ENCODE data around the gene NUB1.
A peak's percentile ranks its signal among the peaks of the same experiment; 100 is the strongest.

The NUB1 gene

DNA sequence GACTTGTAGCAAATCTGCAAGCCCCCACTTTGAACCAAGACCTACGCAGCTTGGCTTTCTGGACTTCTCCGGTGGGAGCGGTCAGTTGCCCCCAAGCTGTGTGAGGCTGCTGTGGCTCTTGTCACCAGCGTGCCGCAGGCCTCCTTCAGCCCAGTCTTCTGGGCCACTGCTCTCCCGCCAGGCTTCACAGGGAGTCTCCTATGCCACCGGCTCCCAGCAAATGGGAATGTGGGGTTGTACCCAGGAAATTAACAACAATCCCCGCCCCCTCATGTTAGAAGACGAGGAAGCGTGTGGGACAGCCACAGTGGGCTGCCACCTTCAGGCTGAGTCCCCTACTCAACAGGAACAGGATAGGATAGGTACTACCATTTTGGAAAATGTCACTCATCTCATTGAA, 64.0 kb downstream of the NUB1 start:
- DNase-seq (ENCODE audit: low read depth), result no peak

DNA sequence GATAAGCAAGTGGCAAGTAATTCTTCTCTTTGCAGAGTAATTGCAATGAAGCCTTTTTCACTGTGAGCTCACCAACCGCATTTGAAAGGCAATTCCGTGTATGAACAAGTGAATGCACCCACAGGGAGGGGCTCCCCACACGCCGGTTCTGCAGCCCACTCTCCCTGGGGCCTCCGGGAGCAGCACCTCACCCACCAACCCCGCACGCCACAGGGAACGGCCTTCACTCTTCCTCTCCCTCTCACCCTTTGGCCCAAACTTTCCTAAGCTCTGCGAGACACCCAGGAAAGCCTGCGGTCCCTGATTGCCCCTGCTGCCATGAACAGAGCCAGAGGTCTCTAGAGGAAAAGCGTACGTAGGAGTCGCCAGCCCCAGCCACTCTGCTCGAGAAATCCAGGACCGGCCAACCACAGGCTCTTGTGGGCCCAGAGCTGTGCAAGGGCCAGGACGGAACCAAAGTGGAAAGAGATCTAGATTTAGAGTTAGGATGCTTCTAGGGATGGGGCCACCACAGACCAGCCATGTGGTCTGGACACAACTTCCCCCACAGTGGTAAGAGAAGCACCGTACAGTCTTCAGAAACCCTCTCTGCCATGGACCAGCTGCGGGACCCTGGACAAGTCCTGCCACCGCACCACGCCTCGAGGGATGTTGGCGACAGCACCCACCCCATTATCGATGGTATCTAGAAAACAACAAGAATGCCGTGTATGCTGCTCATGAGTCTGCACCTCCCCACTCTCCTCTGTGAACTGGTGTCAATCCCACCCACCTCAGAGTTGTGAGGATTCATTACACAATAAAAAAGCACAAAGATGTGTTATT, 64.7 kb downstream of the NUB1 start:
- no peak for DNase-seq (ENCODE audit: low read depth)

DNA sequence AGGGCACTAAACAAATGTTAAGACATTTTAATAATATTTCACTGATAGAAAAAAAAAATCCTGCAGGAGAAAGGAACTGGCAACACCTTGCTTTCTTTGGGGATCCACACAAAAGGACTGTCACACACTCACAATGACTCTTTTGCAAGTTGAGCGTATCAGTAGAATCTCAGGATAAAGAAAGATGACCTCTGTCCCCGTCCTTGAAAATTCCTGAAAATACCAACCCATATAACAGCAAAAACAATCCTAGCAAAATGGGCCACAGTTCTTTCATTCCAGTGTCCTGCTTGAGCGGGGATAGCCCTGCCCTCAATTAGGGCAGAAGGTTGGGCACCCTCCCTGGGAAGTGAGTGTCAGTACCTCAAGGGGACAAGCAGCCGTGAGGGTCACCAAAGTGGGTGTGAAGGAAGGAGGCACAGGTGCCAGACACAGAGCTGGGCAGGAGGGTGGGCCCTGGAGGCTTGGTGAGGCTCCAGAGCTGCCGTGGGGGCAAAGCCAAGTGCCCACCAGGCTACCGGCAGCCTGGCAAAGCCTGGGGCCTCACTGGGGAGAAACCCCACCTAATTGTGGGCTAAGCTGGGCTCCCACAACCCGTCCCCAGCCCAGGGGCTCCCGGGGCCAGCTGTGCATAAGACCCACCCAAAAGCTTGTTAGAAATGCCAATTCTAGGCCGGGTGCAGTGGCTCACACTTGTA, 65.4 kb downstream of the NUB1 start:
- no peak for DNase-seq (ENCODE audit: low read depth)

DNA sequence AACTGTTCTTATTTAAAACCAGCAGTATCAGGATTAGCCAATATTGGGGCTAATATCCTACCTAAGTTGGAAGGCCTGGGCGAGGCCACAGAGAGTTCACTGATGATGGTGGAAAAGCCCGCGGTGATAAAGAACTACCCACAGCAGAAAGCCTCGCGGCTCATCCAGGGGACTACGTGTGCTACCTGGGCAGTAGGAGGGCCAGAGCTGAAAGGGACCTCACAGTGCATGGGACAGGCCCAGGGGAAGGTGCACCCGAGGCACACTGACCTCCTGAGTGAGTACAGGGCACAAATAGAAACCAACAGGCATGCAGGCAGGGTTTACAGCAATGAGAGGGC, 66.9 kb downstream of the NUB1 start:
- no peak for DNase-seq (ENCODE audit: low read depth)

DNA sequence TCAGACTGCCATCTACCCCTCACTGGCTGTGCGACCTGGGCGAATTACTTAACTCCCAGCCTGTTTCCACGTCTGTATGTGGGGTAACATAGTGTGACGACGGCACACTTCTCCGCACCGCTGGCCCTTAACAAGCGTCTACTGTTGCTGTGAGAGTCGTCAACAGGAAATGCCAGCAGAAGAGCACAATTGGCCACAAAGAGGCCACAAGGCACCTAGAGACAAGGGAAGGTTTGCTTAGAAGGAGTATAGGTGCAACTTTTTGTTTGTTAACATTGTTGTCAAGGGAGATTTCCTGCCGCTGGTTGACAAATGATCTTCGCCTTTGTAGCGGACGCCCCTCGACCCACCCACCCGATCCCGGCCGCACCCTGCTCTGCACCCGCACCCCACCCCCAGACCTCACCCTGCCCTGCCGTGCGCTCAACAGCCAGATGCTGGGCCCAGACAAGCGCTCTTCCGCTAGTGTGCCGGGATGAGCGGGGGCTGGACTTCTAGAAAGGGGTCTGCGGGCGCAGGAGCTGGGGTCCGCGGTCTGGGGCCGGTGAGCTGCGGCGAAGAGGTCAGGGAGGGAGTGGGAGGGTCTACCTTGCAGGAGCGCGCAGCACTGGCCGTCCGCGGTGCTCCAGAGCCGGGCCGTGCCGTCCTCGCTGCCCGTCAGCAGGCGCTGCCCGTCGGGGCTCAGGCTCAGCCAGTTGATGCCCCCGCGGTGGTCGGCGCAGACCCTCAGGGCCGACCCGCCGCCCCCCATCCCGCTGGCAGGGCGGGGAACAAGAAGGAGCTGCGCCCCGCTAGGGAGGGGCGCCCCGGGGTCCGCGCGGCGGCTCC, 67.4 kb downstream of the NUB1 start:
- DNase-seq (ENCODE audit: low read depth), result peak; percentile 78

DNA sequence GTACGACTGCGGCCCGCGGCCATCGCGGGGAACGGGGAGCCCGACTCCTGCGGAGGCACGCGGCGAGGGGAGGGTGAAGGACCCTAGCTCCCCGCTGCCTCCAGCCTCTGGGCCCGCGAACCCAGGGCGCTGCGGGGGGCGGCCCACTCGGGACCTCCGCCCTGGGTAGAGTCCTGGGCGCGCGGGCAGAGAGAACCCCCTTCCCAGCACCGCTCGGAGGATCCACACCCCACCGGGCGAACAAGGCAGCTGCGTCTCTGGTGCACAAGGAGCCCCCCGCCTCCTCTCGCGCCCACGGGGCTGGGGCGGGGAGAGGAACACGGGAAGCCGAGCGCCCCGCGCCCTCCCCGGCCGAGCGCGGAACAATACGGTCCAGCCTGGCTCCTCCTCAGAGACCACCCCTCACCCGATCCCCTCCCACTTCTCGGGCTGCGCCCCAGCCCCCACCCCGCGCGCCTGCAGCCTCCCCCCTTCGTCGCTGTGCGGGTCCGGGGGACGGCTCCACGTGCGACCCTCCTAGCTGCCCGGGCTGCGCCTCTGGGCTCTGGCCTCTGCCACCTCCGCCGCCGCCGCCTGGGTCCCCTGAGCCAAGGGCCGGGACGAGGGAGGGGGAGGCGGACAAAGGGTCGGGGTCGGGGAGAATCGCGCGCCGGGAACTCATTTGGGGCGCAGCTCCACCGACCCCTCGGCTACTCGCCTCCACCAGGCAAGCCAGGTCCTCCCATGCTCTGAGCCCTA, 68.2 kb downstream of the NUB1 start, which contains the start of gene WDR86:
WDR86 (minus strand) TSS at position 372 of the 738 bp plus-strand sequence. CDS start 449 bp downstream, outside the sequence.
- DNase-seq (ENCODE audit: low read depth), result no peak

DNA sequence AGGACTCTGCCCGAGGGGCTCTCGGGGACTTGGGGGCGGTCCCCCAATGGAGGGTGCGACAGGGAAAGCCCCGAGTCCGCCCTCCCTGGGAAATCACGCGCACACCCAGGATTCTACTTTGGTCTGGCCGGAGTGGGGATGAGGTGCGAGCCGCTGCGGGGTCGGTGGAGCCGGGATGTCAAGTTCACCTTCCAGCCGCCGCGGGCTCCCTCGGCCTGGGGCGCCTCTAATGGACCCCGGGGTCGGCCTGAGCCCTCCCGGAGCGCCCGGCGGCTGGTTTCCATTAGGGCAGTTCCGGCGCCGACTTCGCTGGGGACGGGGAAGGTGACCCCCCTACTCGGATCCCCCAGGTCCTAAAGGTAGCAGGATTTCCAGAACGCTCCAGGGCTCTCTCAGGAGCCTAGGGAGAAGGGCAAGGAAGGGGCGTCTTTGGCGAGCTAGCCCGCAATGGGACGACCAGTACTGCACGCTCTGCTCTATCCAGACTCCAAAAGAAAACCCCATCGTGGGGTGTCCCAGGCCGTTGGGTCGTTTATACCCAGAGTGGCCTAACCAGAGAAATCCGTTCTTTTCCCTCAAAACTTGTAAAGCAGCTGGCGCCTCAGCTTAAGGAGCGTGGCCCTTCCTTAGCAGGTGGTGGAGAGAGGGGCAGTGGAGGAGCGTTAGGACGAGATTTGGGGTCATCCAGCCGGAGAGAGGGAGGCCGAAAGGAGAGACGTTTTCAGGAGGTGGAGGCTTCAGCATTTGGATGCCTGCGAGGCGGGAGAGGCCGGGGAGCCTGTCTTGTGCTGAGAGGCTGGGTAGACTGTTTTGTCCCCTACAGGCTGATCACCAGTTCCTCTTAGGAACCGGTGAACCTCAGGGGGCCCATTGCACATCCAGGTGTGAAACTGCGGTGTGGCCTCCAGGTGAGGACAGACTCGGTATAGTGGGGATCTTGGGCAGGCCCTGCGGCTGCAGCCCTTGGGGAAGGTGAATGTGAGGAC, 69.1 kb downstream of the NUB1 start:
- no peak for DNase-seq (ENCODE audit: low read depth)

DNA sequence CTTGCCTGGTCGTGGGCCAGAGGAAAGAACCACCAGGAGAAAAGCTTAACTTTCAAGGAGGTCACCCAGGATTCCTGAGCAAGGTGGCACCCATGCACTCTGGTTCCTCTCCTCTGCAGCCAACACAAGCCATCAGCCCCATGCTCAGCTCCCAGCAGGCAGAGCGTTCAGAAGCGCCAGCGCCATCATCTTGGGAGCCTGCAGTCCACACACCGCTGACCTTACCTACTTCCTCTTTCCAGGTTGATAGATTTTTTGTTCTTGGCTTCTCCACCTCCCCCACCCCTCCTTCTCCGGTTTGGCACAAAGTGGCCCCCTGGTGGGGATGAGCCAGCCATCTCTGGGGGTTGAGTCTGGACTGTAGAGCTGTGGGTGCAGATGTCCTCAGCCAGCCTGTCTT, 69.9 kb downstream of the NUB1 start:
- no peak for DNase-seq (ENCODE audit: low read depth)

DNA sequence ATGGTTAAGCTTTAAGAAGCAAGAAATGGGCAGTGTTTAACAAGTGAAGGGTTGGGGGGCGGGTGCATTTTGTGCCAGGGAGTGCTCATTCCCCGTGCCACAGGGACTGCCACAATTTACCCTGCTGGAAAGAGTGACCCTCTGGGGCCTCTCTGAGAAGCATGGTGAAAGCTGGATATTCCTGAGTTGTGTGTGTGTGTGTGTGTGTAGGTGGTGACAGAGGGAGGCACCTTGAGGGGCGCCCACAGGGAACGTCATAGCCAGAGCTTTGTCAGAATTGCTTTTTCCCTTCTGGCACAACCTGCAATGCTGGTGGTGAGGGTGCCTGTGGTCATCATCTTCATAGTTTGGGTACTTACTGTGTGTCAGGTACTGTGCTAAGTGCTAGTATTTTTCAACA, 70.7 kb downstream of the NUB1 start:
- no peak for DNase-seq (ENCODE audit: low read depth)

DNA sequence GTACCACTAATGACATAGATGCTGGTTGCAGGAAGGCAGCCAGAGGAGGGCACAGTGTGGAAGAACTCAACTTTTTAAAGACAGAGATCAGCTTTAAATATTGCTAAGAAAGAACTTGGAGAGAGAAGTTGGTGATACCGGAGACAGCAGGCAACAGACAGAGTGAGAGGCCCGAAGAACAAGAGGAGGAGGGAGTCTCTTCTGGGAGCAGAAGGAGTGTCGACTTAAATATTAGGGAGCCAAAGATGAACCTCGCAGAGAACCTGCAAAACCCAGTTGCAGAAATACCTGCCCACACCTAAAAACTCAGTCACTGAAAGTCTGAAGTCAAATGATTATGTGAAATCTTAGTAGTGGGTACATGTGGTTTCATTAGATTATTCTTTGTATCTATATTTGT, 71.6 kb downstream of the NUB1 start:
- DNase-seq (ENCODE audit: low read depth), result no peak

DNA sequence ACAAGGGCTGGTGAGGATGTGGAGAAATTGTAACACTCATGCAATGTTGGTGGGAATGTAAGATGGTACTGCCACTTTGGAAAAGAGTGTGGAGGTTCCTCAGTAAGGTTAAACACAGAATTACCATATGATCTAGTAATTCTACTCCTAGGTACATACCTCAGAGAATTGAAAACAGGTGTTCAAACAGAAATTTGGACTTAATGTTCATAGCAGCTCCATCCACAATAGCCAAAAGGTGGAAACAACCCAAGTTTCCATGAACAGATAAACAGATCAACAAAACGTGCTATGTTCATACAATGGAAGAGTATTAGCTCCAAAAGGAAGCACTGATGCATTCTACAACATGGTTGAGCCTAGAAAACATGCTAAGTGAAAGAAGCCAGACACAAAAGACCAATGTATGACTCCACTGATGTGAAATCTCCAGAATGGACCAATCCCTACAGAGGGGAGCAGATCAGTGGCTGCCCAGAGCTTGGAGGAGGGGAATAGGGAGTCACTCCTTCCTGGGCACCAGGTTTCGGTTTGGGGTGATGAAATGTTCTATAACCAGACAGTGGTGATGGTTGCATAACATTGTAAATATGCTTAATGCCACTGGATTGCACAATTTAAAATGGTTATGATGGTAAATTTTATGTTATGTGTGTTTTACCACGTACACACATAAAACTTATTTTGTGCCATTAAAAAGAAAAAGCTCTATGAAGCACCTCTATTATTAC, 73.9 kb downstream of the NUB1 start:
- DNase-seq (ENCODE audit: low read depth), result no peak

DNA sequence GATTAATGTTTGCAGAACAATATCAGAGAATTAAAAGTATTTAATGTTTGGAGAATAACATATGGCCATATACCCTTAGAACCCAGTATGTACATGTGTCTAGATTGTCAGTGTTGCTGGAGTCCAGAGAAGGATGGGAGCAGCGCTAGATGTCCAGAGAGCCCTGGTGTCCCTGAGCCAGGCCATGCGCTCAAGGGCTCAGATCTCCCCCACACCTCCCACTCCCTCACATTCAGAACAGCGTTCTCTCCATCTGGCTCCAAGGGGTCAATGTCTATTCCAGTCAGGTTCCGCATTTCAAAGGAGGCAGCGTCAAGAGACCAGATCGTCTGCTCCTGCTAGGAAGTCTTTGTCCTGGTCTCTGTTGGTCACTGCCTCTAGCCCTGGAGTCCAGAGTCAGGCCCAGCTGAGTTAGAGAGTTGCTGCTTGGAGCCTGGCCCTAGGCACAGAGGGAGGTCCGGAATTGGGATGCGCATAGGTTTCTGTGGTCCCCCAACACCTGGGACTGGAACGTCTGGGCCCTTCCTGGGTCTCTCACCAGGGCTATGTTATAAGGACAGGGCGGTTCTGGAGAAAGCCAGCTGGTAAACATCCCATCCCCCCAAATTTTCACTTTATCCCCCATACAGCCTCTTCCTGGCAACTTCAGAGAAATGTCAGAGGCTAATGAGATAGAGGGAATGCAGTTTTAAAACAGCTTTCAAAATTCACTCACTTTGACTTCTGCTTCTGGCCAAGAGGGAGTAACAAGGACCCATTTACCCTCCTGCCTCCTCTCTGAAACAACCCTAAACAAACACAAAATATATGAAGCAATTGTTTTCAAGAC, 74.7 kb downstream of the NUB1 start:
- no peak for DNase-seq (ENCODE audit: low read depth)

DNA sequence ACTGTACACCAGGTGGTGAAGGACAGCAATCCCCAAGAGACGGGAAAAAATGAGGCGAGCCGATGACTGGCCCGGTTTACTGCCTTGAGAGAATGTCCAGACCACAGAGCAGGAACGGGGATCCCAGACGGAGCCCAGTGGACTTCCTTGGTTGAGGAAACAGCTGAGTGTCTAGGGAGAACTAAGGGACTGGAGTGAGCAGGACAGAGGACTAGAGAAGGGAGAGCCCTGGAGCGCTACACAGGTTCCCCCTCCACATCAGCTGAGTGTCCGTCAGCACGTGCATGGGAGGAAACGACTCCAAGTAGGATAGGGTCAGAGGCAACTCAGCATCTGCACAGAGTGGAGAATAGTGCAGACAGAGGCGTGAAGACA, 75.3 kb downstream of the NUB1 start:
- no peak for DNase-seq (ENCODE audit: low read depth)

DNA sequence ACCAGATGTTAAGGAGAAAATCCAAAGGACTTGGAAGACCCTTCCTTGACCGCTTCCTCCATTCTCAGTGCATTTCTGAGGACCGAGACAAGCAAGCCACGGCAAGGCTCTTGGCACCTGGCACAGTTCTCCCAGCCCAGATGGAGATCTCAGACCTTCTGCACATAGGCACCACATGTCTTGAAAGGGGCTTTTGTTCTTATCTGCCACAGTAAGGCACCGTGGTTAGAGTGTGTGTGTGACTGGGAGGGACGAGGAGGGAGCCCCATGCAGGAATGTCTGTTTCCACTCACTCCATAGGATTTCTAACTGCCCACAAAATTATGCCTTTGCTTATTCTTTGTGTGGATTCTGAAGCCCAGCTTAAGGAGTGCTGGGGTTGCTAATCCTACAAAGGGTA, 78.5 kb downstream of the NUB1 start:
- no peak for DNase-seq (ENCODE audit: low read depth)

DNA sequence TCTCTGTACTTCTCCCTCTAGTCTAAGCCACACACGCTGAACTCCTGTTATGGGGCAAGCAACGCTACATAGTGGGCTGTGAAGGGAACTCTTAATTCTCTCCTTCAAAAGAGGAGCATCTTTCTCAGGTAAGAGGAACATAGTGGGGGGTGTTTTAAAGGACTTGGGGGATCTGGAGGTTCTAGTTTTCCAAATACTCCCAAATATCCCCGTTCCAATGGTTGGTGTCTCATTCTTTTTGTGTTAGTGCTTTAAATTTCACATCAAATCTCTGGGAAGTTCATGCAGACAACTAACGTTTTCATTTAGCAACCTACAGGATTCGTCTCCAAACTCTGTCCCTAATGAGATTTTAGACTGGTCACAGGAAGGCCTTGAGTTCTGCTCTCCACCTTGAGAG, 80.6 kb downstream of the NUB1 start:
- DNase-seq (ENCODE audit: low read depth), result no peak

DNA sequence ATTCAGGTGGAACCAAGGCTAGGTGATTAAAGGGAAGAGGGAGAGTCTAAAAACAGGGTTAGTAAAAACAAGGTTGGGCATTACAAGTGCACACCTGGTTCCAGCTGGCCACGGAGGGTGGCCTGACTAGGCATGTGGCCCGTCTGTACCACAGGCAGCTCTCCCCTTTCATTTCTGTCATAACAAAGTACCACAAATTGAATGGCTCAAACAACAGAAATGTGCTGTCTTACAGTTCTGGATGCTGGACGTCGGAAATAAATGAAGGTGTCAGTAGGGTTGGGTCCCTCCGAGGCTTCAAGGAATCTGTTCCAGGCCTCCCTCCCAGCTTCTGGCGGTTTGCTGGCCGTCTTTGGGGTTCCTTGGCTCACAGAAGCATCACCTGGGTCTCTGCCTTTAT, 81.6 kb downstream of the NUB1 start:
- no peak for DNase-seq (ENCODE audit: low read depth)

DNA sequence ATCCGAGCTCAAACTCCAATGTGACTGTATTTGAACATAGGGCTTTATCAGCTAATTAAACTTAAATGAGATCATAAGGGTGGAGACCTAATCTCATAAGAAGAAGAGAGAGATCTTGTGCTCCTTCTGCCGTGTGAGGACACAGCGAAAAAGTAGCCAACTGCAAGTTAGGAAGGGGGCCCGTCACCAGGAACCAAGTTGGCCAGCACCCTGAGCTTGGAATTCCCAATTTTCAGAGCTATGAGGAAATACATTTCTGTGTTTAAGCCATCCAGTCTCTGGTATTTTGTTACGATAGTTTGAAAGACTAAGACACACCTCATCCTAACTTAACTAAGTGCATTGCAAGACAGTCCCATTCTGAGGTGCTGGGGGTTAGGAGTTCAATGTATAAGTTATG, 82.3 kb downstream of the NUB1 start:
- no peak for DNase-seq (ENCODE audit: low read depth)

DNA sequence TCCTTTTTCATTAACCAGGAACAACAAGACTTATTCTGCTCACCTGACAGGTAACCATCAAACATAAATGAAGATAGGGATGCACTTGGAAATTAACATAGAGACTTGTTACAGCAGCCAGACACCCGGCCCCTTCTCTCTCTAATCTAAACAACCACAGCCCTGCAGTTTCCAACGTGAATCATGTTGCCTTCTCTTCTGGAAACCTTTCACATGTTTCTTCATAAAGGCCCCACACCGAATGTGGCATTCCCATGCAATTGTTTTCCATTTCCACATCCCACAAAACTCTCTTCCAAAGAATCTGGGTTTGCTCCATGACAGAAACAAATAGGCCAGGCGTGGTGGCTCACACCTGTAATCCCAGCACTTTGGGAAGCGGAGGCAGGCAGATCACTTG, 83.2 kb downstream of the NUB1 start:
- no peak for DNase-seq (ENCODE audit: low read depth)

Data from T follicular helper cell (primary cell).